ENCODE results near the gene HAUS5.

The HAUS5 gene

GRCh38 chr19:35669974-35670373 is 57.4 kb downstream of the HAUS5 start:
- peaks cover 7% of the 10 kb centered on the region for H3K36me3 Mint-ChIP-seq
- no peak overlapping the region for H3K27ac Mint-ChIP-seq
- peaks cover 45% of the 10 kb centered on the region for H3K27me3 Mint-ChIP-seq
- H3K4me3 Mint-ChIP-seq, result no peak overlapping the region
- no peaks in the 10 kb centered on the region for H3K9me3 Mint-ChIP-seq
- no peak for ATAC-seq
- peaks cover 10% of the 10 kb centered on the region for H3K4me1 Mint-ChIP-seq

GRCh38 chr19:35670686-35671085 is 58.2 kb downstream of the HAUS5 start:
- H3K9me3 Mint-ChIP-seq, result no peaks in the 10 kb centered on the region
- H3K27ac Mint-ChIP-seq, result no peak overlapping the region
- H3K4me1 Mint-ChIP-seq, result peaks cover 10% of the 10 kb centered on the region
- peaks cover 48% of the 10 kb centered on the region for H3K27me3 Mint-ChIP-seq
- ATAC-seq, result no peak
- H3K4me3 Mint-ChIP-seq, result no peak overlapping the region
- peaks cover 1% of the 10 kb centered on the region for H3K36me3 Mint-ChIP-seq

- no peaks in the 10 kb centered on the region for H3K9me3 Mint-ChIP-seq
- peaks cover 59% of the 10 kb centered on the region for H3K27me3 Mint-ChIP-seq
- ATAC-seq, result no peak
- no peak overlapping the region for H3K27ac Mint-ChIP-seq
- H3K4me3 Mint-ChIP-seq, result no peak overlapping the region
- peaks cover 10% of the 10 kb centered on the region for H3K4me1 Mint-ChIP-seq
- peaks cover 6% of the 10 kb centered on the region for H3K36me3 Mint-ChIP-seq
Measured at GRCh38 chr19:35671818-35672217, 59.3 kb downstream of the HAUS5 start.

GRCh38 chr19:35673121-35673804 is 60.7 kb downstream of the HAUS5 start:
- peak; percentile 76 for ATAC-seq
- Mint-ChIP-seq H3K27ac (peak overlapping the region; percentile 61), H3K27me3 (peaks cover 72% of the 10 kb centered on the region), H3K4me1 (peaks cover 10% of the 10 kb centered on the region), H3K4me3 (peak overlapping the region; percentile 75), H3K36me3 (peaks cover 6% of the 10 kb centered on the region), H3K9me3 (no peaks in the 10 kb centered on the region)

All from stimulated activated memory B cell treated with anti-CD40 and anti-IgM and Interleukin-4, amounts not matched to agents 10 μg/mL and 1 μg/mL and 100 μg/mL, for 72 hours (primary cell).